Stimulated activated CD4-positive, alpha-beta T cell treated with anti-CD3 and anti-CD28 coated beads, Interleukin-12 subunit alpha, Interleukin-12 subunit beta, amount 100 ng/mL, for 48 hours (primary cell): ENCODE results near the gene C19orf53.
"Not testable (repeated sequence)": the region's sequence is repeated elsewhere in the genome, so short reads cannot be mapped to it uniquely, and the experiment has no call there.

Experiments
- DNase-seq, 3 donors: peaks; one replicate each; pipeline ENCODE4 v3.0.0-alpha.2; 2020; ENCODE audit warnings: low read depth in 2 of 3, low spot score in 1 of 3

C19orf53 gene

DNA sequence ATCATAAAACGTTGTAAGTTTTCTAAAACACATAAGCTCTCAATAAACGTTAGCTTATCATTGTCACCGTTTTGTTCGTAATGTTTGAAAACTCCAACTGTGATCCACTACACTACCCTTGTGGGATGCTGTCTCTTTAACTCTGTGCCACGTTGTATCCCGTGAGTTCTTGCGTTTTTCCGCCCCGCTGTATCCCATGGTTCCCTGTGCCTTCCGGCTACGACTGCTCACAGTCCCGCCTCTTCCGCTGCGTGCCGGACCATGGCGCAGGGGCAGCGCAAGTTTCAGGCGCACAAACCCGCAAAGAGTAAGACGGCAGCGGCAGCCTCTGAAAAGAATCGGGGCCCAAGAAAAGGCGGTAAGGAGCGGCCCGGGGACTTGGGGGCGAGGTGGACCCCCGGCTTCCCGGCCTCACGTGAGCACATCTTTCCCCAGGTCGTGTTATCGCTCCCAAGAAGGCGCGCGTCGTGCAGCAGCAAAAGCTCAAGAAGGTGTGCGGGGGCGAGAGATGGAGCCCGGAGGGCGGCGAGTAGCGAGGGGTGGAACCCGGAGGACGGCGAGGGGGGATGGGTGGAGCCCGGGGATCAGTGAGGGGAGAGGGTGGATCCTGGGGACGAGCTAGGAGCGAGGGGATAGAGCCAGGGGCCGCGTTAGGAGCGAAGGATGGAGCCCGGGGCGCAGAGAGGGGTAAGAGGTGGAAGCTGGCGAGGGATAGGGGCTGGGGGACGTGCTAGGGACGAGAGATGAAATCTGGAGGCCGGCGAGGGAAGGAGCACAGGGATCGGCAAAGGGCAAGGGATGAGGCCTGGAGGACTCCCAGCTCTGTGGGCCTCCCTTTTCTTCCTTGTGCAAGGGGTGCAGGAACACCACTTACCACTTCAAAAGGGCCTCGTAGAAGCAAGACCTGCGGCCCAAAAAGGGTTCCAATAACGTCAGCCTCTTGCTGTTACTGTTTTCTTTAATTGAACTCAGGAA lies at the start of gene C19orf53:
Gene C19orf53 (plus strand): TSS at position 240 of the 975 bp plus-strand sequence. CDS start 22 bp downstream, at position 262.
- peak; percentile 75 to 85 (median 76) for DNase-seq

DNA sequence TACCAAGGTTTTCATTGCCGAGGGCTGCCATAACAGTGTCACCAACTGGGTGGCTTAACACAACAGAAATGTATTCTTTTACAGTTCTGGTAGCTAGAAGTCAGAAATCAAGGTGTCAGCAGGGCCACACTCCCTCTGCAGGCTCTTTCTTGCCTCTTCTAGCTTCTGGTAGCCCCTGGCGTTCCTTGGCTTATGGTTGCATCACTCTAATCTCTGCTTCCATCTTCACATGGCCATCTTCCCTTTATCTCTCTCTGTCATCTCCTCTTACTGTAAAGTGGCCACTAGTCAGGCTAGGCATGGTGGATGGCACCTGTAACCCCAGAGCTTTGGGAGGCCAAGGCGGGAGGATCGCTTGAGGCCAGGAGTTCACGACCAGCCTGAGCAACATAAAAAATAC lies 47.9 kb upstream of the C19orf53 start:
- DNase-seq = no peak

DNA sequence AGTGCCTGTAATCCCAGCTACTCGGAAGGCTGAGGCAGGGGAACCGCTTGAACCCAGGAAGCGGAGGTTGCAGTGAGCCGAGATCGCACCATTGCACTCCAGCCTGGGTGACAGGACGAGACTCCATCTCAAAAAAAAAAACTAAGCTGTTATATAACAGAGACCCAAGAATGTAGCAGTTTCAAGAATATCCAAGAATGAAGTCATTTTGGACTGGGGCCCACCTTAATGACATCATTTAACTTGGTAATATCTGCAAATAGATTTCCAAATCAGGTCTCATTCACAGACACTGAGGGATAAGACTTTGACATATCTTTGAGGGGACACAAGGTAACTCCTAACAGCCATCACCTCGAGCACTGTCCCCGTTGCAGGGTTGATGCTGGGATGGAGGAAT lies 46.5 kb upstream of the C19orf53 start:
- DNase-seq = no peak

DNA sequence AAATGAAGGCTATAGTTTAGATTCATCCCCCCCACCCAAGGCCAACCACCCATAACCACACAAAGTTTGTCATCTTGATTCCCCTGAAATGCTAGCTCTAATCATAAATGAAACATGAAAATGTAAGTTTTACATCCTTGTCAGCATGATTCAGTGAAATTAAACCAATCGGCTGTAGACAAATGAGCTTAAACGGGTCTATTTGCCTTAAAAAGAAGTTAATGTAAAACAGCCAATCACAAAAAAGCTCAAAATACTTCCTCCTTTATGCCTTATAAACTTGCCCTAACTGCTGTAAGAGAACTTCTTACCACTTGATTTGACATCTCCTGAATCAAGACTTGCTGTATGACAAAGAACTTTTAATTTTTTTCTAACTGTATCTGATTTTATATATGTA lies 44.4 kb upstream of the C19orf53 start:
- DNase-seq = no peak

DNA sequence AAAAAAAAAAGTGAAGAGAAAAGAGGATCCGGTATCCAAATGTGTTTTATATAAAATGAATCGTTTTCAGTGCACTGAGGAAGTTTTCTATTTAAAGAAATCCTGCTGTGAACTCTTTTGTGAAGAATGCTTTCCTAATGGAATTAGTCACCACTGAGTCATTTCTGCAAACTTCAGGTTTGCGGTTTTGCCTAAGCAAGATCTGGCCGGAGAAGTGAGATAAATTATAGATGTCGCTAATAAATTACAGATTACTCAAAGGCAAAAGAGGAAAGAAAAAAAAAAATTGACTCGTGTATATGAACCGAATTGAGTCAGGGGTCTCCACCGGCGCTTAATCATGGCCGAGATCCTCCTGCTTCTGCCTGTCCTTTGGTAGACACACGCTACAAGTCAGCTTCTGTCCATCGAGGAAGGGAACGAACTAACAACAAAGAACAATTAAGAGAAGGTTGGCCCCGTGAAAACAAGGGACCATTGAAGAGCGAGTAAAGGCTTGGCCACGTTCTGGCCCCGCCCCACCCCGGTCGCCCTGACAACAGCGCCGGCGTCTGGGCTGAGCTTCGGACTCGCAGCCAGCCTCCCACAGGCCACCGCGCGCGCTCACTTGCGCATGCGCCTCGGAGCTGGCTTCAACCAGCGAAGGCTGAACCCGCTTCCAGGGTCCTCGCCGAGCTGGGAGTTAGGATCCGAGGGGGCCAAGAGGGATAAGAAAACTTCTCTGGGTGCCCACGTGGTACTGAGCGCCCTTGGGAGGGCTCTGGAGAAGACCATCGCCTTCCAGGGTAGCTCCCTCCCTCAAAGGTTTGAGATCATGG lies 42.9 kb upstream of the C19orf53 start:
- peak; percentile 85 to 93 (median 91) for DNase-seq

DNA sequence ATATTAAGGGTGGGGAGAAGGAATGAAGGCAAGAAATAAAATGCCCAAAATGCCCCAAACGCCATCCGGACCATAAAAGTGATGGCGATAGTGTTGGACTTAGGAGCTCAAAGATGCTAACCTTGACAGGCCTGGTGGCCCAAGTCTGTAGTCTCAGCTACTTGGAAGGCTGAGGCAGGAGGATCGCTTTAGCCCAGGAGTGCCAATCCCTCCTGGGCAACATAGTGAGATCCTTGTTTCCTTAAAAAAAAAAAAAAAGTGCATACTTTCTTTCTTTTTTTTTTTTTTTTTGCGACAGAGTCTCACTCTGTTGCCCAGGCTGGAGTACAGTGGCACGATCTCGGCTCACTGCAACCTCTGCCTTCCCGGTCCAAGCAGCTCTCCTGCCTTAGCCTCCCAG lies 41.9 kb upstream of the C19orf53 start:
- DNase-seq = no peak

DNA sequence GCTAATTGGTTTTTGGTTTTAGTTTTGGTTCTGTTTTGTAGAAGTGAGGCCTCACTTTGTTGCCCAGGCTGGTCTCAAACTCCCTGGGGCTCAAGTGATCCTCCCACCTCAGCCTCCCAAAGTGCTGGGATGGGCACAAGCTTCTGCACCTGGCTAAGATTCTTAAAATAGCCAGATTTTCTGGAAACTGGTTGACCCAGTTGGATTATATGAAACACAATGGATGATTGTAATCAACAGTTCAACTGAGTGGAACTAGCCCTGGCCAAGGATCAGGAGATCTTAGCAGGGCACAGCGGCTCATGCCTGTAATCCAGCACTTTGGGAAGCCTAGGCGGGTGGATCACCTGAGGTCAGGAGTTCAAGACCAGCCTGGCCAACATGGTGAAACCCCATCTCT lies 39.5 kb upstream of the C19orf53 start:
- DNase-seq = no peak

DNA sequence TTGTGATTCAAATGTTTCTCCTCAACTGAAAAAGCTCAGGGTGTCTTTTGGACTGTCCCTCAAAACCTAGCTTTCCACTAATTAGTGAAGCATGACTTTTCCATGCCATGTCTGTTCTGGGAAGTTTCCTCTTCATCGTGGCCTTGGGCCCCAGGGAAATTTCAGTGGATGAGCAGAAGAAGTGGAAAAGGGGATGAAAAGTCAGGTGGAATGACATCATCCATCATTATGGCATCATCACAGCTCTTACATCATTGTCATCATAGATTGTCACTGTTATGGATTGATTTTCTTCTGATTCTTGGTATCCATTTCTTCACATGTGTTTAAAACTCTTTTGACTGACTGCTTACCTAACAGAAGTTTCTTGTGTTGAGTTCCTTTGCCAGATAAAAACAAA lies 36.2 kb upstream of the C19orf53 start:
- no peak for DNase-seq

DNA sequence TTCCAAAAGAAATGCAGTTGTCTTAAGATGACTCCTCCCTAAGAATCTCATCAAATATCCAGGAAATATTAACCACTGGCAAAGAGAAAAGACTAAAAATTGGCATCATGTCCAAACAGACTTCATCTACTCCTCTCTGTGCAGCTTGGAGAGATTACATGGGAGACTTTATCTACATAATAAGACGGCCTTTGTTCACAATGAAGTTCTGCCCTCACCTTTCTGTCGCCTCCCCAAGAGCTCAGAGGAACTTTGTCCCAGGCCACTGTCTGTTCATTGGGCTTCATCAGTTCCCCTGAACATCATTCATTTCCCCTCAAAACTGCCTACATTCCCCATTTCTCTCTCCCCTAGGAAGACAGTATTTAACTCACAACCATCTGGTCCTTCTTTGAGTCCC lies 32.4 kb upstream of the C19orf53 start:
- no peak for DNase-seq

DNA sequence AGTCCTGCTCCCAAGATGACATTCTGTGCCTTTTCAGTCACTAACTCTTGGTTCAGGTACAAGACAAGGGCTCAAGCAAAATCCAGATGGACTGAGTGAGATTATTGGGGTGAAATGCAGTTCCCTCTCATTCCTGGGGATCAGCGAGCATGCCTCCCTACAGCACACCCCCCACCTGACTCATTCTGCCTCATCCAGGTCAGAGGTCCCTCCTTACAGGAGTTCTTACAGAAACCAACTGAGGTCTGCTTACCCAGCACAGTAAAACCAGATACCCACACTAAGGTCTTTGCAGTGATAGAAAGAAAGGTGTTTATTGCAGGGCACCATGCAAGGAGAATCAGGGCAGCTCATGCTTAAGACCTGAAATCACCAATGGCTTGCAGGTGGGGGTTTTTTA lies 31.5 kb upstream of the C19orf53 start:
- no peak for DNase-seq

DNA sequence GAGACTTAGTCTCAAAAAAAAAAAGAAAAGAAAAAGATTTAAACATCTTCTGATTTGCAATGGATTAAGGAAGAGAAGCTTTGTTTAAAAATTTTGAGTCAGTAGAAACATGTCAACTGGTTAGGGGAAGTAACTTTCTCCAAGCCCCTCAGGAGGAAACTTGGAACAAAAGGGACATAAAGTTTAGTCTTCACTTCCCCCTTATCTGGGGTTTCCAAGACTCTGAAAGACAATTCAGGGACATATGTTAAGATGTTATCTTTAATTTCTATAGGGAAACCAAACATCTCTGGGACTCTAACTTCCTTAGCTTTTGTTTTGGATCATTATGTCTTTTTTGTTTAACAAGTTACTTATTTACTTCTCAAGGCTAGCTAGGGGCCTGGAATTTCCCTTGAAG lies 30.1 kb upstream of the C19orf53 start:
- DNase-seq = no peak

DNA sequence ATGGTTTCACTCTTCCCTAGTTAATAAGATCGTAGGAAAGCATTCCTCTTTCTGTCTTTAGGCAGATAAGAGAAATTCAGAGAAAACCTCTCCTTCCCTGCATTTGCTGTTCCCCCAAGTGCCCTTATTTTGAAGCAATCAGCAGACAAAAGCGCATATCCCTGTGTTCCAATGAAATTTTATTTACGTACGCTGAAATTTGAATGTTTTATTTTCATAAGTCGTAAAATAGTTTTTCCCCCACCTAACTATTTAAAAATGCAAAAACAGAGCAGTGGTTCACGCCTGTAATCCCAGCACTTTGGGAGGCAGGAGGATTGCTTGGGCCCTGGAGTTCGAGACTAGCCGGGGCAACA lies 27.2 kb upstream of the C19orf53 start:
- no peak for DNase-seq

DNA sequence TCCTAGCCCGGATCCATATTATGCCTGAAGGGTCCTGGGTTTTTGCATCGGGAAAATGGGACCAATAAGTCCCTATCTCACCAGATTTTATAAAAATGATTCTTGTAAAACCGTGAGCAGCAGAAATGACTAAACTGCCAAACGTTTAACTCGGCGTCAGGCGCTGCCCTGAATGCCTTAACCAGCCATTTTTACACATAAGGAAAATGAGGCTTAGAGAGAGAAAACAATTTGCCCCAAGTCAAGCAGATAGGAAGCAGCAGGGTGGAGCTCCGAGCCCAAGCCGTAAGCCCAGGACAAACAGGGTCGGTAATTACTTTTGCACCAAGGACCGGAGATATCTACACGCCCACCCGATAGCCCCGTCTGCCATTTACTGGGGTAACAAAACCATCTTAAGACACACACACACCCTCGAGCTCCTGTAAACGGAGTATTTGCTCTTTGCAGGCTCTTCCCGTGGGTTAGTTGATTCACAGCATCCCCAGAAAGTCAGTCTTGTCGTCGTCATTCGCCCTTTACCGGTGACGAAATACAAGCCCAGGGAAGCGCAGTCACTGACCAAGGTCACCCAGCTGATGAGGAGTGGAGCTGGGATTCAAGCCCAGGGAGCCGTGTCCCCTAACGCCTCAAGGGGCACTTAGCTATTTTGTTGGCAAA lies 26.0 kb upstream of the C19orf53 start:
- DNase-seq = no peak

DNA sequence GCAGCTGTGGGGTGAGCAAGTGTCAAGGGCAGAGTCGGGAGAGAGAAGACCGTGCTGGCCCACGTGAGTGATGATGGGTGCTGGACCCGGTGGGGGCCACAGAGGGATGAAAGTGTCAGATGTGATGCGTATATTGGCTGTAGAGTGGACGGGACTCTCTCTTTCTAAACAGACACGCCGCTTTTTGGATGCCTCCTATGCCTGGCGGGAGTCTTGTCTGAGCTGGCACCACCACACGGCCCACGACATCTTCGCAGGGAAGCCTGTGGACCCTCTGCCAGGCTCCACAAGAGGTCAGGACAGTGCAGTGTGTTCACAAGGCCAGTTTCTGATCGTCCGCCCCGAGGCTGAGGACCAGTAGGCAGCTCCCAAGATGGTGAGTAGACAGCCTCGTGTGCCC lies 22.8 kb upstream of the C19orf53 start:
- no peak for DNase-seq

DNA sequence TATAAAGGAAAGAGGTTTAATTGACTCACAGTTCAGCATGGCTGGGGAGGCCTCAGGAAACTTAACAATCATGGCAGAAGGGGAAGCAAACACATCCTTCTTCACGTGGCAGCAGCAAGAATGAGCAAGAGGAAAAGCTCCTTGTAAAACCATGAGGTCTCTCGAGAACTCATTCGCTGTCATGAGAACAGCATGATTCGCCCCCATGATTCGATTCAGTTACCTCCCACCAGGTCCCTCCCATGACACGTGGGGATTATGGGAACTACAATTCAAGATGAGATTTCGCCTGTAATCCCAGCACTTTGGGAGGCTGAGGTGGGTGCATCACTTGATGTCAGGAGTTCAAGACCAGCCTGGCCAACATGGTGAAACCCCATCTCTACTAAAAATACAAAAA lies 20.6 kb upstream of the C19orf53 start:
- not testable (repeated sequence) for DNase-seq

DNA sequence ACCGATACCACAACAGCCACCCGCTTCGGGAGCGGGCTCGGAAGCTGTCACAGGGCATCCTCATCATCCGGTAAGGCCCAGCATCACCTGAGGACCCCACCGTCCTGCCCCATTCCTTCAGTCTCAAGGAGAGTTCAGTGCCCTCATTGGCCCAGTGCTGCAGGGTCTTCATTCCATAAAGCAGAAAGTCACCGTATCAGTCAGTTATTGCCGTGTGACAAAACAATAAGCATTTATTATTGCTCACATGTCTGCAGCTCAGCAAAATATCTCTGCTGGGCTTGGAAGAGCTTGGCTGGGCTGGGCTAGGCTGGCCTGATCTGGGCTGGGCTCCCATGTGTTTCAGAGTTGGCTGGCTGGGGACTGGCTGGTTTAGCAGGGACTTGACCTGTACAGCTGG lies 18.0 kb upstream of the C19orf53 start:
- no peak for DNase-seq

DNA sequence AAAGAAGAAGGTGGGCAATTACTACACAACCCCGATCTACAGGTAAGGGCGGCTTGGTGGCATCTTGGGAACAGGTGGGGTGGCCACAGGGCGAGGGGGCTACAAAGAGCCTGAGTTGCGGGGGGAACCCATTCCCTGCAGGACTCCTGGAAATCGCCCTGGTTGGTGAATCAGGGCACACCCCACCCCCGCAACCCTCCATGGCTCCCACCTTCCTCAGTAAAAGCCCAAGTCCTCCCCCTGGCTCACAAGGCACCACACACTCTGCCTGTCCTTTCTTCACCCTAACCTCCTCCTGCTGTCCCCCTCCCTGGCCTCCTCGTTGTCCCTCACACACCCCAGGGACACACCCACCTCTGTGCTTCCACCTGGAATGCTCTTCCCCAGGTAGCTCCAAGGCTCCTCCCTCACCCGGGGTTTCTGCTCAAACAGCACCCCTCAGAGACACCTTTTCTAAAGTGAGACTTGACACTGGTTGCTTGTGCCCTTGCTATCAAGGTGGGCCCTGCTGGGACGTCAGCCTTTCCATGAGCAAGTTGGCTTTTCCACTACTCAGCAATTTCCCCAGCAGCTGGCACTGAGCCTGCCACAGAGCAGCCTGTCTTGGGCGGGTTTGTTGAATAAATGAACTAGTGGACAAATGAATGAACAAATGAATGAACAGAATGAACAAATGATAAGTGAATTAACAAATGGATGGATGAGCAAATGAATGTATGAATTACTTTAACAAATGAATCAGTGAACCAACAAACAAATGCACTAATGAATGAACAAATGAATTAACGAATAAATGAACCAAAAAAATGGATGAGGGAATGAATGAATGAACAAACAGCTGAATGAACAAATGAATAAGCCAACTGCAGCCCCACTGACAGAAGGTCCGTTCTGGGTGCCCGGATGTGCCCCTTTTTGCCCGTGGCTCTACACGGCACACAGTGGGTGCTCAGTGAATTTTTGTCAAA lies 16.2 kb upstream of the C19orf53 start:
- no peak for DNase-seq

DNA sequence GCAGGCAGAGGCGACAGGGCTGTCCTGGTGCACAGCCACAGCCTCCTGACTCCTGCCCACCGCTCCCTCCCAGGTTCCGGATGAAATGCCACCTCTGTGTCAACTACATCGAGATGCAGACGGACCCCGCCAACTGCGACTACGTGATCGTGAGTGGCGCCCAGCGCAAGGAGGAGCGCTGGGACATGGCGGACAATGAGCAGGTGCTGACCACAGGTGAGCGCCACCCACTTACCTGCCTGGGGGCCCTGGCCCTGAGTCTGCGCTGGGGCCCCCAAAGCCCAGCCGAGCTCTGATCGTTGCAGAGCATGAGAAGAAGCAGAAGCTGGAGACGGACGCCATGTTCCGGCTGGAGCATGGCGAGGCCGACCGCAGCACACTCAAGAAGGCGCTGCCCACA lies 15.5 kb upstream of the C19orf53 start:
- no peak for DNase-seq

DNA sequence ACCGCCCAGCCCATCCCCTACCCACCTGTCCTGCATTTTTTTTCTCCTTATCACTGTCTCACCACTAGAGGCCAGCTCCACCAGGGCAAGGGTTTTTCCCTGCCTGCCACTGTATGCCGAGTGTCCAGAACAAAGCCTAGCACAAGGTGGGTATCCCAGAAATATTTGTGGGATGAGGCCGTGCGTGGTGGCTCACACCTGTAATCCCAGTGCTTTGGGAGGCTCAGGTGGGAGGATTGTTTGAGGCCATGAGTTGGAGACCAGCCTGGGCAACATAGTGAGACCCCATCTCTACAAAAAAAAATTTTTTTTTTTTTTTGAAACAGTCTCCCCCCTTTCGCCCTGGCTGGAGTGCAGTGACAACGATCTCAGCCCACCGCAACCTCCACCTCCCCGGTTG lies 12.8 kb upstream of the C19orf53 start:
- DNase-seq = no peak

DNA sequence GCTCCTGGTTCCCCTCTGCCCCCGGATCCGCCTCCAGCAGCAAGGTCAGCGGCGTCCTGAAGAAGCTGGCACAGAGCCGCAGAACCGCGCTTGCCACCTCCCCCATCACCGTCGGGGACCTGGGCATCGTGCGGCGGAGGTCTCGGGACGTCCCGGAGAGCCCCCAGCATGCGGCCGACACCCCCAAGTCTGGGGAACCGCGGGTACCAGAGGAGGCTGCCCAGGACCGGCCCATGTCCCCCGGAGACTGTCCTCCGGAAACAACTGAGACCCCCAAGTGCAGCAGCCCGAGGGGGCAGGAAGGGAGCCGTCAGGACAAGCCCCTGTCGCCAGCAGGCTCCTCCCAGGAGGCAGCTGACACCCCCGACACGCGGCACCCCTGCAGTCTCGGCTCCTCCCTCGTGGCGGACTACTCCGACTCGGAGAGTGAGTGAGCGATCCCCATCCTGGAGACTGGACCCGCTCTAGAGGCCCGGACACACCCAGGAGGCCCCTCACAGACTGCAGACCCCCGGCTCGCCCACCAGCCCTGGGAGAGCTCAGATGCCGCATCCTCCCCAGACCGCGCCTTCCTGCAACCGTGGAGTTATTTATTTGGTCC lies 11.5 kb upstream of the C19orf53 start:
- no peak for DNase-seq
